Tibial nerve (tissue), 4 donors: ENCODE results near the gene CTNNA3. TPM values are rescaled to one million over a fixed set of nuclear protein-coding genes. Genes with fewer than 3 reads are reported as not detected.

Source experiments
- DNase-seq, 2 donors: peaks; one replicate each; pipeline ENCODE4 v3.0.0-alpha.2; 2019; ENCODE audit warnings: low spot score in 2 of 2
- H3K27ac ChIP-seq, 4 donors: fragments of 200-600 bp; sonication (generic) in 3 of 4; one replicate each; pipeline ENCODE4 v1.5.1; 2017 to 2019; ENCODE audit warnings: mild to moderate bottlenecking in 1 of 4
- H3K27me3 ChIP-seq, 2 donors: fragments of 200-600 bp; sonication (generic) in 1 of 2; one replicate each; pipeline versions ENCODE4 v1.5.1 to v1.6.0; 2017 to 2019
- H3K36me3 ChIP-seq, 3 donors: fragments of 200-600 bp; sonication (generic); one replicate each; pipeline ENCODE4 v1.5.1; 2018 to 2019
- H3K4me1 ChIP-seq, 4 donors: fragments of 200-600 bp; sonication (generic) in 3 of 4; one replicate each; pipeline ENCODE4 v1.5.1; 2017 to 2019
- H3K4me3 ChIP-seq, 4 donors: fragments of 200-600 bp; sonication (generic) in 3 of 4; one replicate each; pipeline ENCODE4 v1.5.1; 2017 to 2019; ENCODE audit warnings: mild to moderate bottlenecking in 1 of 4, moderate library complexity in 1 of 4
- H3K9me3 ChIP-seq, 4 donors: fragments of 200-600 bp; sonication (generic) in 3 of 4; one replicate each; pipeline ENCODE4 v1.5.1; 2017 to 2019
- CTCF ChIP-seq, 5 experiments: fragments of 200-600 bp in 3 of 5; fragments of 450-650 bp in 2 of 5; sonication (generic) in 3 of 5; IDR thresholded peaks; one replicate each; pipeline ENCODE4 v1.5.1; 2016 to 2019; ENCODE audit warnings: antibody characterized with exemption in 5 of 5, mild to moderate bottlenecking in 3 of 5, moderate library complexity in 2 of 5
- EP300 ChIP-seq, 2 donors: sonication (generic); formaldehyde crosslinking; IDR thresholded peaks; one replicate each; pipeline ENCODE4 v1.6.1; 2017; ENCODE audit warnings: antibody characterized with exemption in 2 of 2, mild to moderate bottlenecking in 1 of 2
- POLR2A ChIP-seq, 2 donors: fragments of 450-650 bp; IDR thresholded peaks; one replicate each; pipeline ENCODE4 v1.6.1; 2017; ENCODE audit warnings: antibody characterized with exemption in 2 of 2, mild to moderate bottlenecking in 2 of 2, moderate library complexity in 2 of 2
- WGBS, 2 donors: methylation state at CpG; one replicate each; pipeline ENCODE4 v1.1.5; 2018; 5-methylcytosine and 5-hydroxymethylcytosine counted together
- total RNA-seq, 4 donors: library from RNA; depleted of rRNA; stranded (reverse); fragments of >200 nt; gene quantifications; one replicate each; pipeline ENCODE4 v1.1.0, GENCODE V29; 2016

Gene CTNNA3
- total RNA-seq, 4 donors from 2014 or later = 15.9 to 36.1 (median 23.1) TPM

GRCh38 chr10:67296926-67297325 is 399.1 kb downstream of the CTNNA3 start:
- DNase-seq = no peak
- TF ChIP-seq POLR2A (IDR thresholded peaks at IDR 0.05) (no peak), CTCF (IDR thresholded peaks at IDR 0.05) (no peak), EP300 (IDR thresholded peaks at IDR 0.05) (no peak)
- 90 to 100% methylated on average over 2 of the region's 2 CpGs for WGBS, 2 donors
- Histone ChIP-seq H3K4me1 (no peaks in the 10 kb centered on the region), H3K27me3 (no peaks in the 10 kb centered on the region), H3K27ac (no peak overlapping the region), H3K4me3 (no peak overlapping the region), H3K36me3 (no peaks in the 10 kb centered on the region), H3K9me3 (no peaks in the 10 kb centered on the region)

- TF ChIP-seq EP300 (IDR thresholded peaks at IDR 0.05) (no peak), CTCF (IDR thresholded peaks at IDR 0.05) (no peak), POLR2A (IDR thresholded peaks at IDR 0.05) (no peak)
- H3K36me3 ChIP-seq = no peaks in the 10 kb centered on the region
- no peak for DNase-seq
- no peaks in the 10 kb centered on the region for H3K9me3 ChIP-seq
- H3K4me3 ChIP-seq = no peak overlapping the region
- WGBS, 2 donors = 82 to 90% methylated on average over 3 of the region's 3 CpGs
- no peaks in the 10 kb centered on the region for H3K4me1 ChIP-seq
- no peak overlapping the region for H3K27ac ChIP-seq
- no peaks in the 10 kb centered on the region for H3K27me3 ChIP-seq
Observed at GRCh38 chr10:67288688-67289410, 407.1 kb downstream of the CTNNA3 start.

DNA sequence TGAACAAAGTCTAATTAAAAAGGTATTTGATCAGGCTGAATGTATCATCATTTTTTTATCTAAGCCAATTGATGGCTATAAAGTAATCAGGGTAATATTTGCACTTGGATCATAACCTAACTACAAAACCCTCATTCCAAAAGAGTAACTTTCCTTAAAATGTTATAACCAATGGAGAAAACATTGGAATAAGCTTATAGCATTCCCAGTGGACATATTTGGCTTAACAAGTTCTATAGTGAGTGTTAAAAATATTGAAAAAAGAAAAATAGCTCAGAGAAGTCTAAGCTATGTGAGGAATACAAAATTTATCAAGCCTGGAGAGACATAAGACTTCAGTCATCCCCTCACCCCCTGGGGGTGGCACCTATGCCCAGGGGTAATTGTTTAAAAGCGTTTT is 411.4 kb downstream of the CTNNA3 start:
- no peaks in the 10 kb centered on the region for H3K27me3 ChIP-seq
- H3K4me1 ChIP-seq = no peaks in the 10 kb centered on the region
- DNase-seq = no peak
- TF ChIP-seq POLR2A (IDR thresholded peaks at IDR 0.05) = no peak
- no peak for TF ChIP-seq EP300 (IDR thresholded peaks at IDR 0.05)
- TF ChIP-seq CTCF (IDR thresholded peaks at IDR 0.05) = no peak
- WGBS, 2 donors = 44 to 49% methylated on average over 1 of the region's 1 CpG
- no peaks in the 10 kb centered on the region for H3K36me3 ChIP-seq
- H3K27ac ChIP-seq = no peak overlapping the region
- H3K9me3 ChIP-seq = no peaks in the 10 kb centered on the region
- H3K4me3 ChIP-seq = no peak overlapping the region

GRCh38 chr10:67282871-67283270 is 413.1 kb downstream of the CTNNA3 start:
- H3K27me3 ChIP-seq = no peaks in the 10 kb centered on the region
- no peaks in the 10 kb centered on the region for H3K4me1 ChIP-seq
- no peak for DNase-seq
- H3K27ac ChIP-seq = no peak overlapping the region
- no peaks in the 10 kb centered on the region for H3K9me3 ChIP-seq
- no peak overlapping the region for H3K4me3 ChIP-seq
- H3K36me3 ChIP-seq = no peaks in the 10 kb centered on the region
- TF ChIP-seq CTCF (IDR thresholded peaks at IDR 0.05) (no peak), POLR2A (IDR thresholded peaks at IDR 0.05) (no peak), EP300 (IDR thresholded peaks at IDR 0.05) (no peak)

GRCh38 chr10:67280405-67280804 is 415.6 kb downstream of the CTNNA3 start:
- no peaks in the 10 kb centered on the region for H3K4me1 ChIP-seq
- no peak overlapping the region for H3K4me3 ChIP-seq
- H3K27ac ChIP-seq = no peak overlapping the region
- no peaks in the 10 kb centered on the region for H3K36me3 ChIP-seq
- no peaks in the 10 kb centered on the region for H3K9me3 ChIP-seq
- 91 to 93% methylated on average over 4 of the region's 4 CpGs for WGBS, 2 donors
- H3K27me3 ChIP-seq = no peaks in the 10 kb centered on the region
- TF ChIP-seq CTCF (IDR thresholded peaks at IDR 0.05) (no peak), POLR2A (IDR thresholded peaks at IDR 0.05) (no peak), EP300 (IDR thresholded peaks at IDR 0.05) (no peak)
- no peak for DNase-seq
